GM12878 (cell line): ENCODE data around the gene SHC2. TPM values are rescaled to one million over a fixed set of nuclear protein-coding genes. Genes with fewer than 3 reads are reported as not detected.

Source experiments
- ATAC-seq: fragments of 200-7000 bp; cut with Tn5 transposase; 3 replicates; pipeline ENCODE4 v1.9.1; 2020; ENCODE audit warnings: mild to moderate bottlenecking, moderate library complexity
- BruUV-seq: library from RNA; stranded (reverse); fragments of 400-500 nt; replicated peaks from 2 replicates; lab custom pipeline; 2021; lab: Mats Ljungman, UMichigan
- CTCF ChIA-PET: fragments of 300-600 bp; sonication (Branson Sonifier 250); formaldehyde crosslinking; extraction: SDS; loops from one replicate; lab custom pipeline; 2021; ENCODE audit warnings: inconsistent platforms; lab: Yijun Ruan, JAX
- POLR2A ChIA-PET: fragments of 350-600 bp; formaldehyde crosslinking; extraction: SDS; loops from one replicate; lab custom pipeline; 2021; ENCODE audit warnings: inconsistent platforms; lab: Charles Lee
- RAD21 ChIA-PET: fragments of 300-600 bp; sonication (Branson Sonifier 250); formaldehyde crosslinking; loops from one replicate; lab custom pipeline; 2023; ENCODE audit warnings: antibody characterized with exemption; ENCODE audit not compliant: unreplicated experiment; lab: Charles Lee
- SMC1A ChIA-PET: fragments of 300-600 bp; sonication (Branson Sonifier 250); formaldehyde crosslinking; loops from one replicate; lab custom pipeline; 2023; ENCODE audit not compliant: unreplicated experiment, uncharacterized antibody; lab: Charles Lee
- DNase-seq: peaks from one replicate; pipeline ENCODE4 v3.0.0-alpha.2; 2011; ENCODE audit warnings: low read depth, low spot score
- FAIRE-seq: peaks from 3 replicates; lab custom pipeline; 2011; peaks lifted over from hg19 to GRCh38; lab: Jason Lieb, UNC
- H2AFZ ChIP-seq: 2 replicates; pipeline ENCODE4 v1.6.0; 2011; ENCODE audit warnings: low read depth, low read length, control low read depth; ENCODE audit not compliant: control insufficient read depth
- H3K27ac ChIP-seq: 2 replicates; pipeline ENCODE4 v1.5.1; 2011; ENCODE audit warnings: control low read depth; ENCODE audit not compliant: control insufficient read depth, insufficient read depth
- H3K27me3 ChIP-seq, 2 experiments: replicated peaks in 1 of 2; 2 replicates each; pipeline versions ENCODE4 v1.6.0 to v1.6.1; 2011; ENCODE audit warnings: low read length in 1 of 2; ENCODE audit not compliant: control insufficient read depth in 2 of 2, insufficient read depth in 2 of 2
- H3K36me3 ChIP-seq, 2 experiments: 2 replicates each; pipeline ENCODE4 v1.5.1; 2011; ENCODE audit warnings: low read length in 1 of 2; ENCODE audit not compliant: control insufficient read depth in 2 of 2, insufficient read depth in 2 of 2
- H3K4me1 ChIP-seq: 2 replicates; pipeline ENCODE4 v1.6.1; 2011; ENCODE audit warnings: mild to moderate bottlenecking, low read length, moderate library complexity, mixed read lengths; ENCODE audit not compliant: control insufficient read depth, insufficient read depth
- H3K4me2 ChIP-seq: 2 replicates; pipeline ENCODE4 v1.6.0; 2011; ENCODE audit warnings: control low read depth; ENCODE audit not compliant: control insufficient read depth, insufficient read depth
- H3K4me3 ChIP-seq: fragments of 200-600 bp; sonication (generic); 2 replicates; pipeline ENCODE4 v1.5.1; 2016
- H3K79me2 ChIP-seq: 2 replicates; pipeline ENCODE4 v1.6.0; 2011; ENCODE audit warnings: low read length; ENCODE audit not compliant: control insufficient read depth, insufficient read depth
- H3K9ac ChIP-seq: 2 replicates; pipeline ENCODE4 v1.8.0; 2011; ENCODE audit warnings: low read length, control low read depth, mixed read lengths; ENCODE audit not compliant: control insufficient read depth, insufficient read depth
- H3K9me3 ChIP-seq: replicated peaks from 3 replicates; pipeline ENCODE4 v1.5.1; 2011; ENCODE audit warnings: mild to moderate bottlenecking, low read length; ENCODE audit not compliant: control insufficient read depth, insufficient read depth
- H4K20me1 ChIP-seq: 2 replicates; pipeline ENCODE4 v1.6.0; 2011; ENCODE audit not compliant: control insufficient read depth, insufficient read depth
- BCL11A ChIP-seq: IDR thresholded peaks from 2 replicates; pipeline ENCODE4 v1.6.1; 2011; ENCODE audit warnings: low read depth, low read length
- CEBPB ChIP-seq, 2 experiments: fragments of 150-350 bp in 1 of 2; IDR thresholded peaks; 2 replicates each; pipeline ENCODE4 v1.6.1; 2012 to 2014; ENCODE audit warnings: low read depth in 2 of 2, low read length in 2 of 2, borderline replicate concordance in 1 of 2, inconsistent platforms in 1 of 2
- IKZF1 ChIP-seq: fragments of 450-650 bp; conservative IDR thresholded peaks from 2 replicates; pipeline ENCODE4 v1.6.1; 2017; ENCODE audit warnings: antibody characterized with exemption, mild to moderate bottlenecking
- JUNB ChIP-seq: IDR thresholded peaks from 2 replicates; pipeline ENCODE4 v1.6.1; 2016; ENCODE audit warnings: antibody characterized with exemption, mild to moderate bottlenecking
- NFXL1 ChIP-seq: fragments of 450-650 bp; IDR thresholded peaks from 2 replicates; pipeline ENCODE4 v1.6.1; 2017; ENCODE audit warnings: antibody characterized with exemption, mild to moderate bottlenecking, borderline replicate concordance
- NR2F1 ChIP-seq: fragments of 450-650 bp; conservative IDR thresholded peaks from 2 replicates; pipeline ENCODE4 v1.6.1; 2017; ENCODE audit warnings: mild to moderate bottlenecking
- RAD51 ChIP-seq: fragments of 450-650 bp; IDR thresholded peaks from 2 replicates; pipeline ENCODE4 v1.6.1; 2016; ENCODE audit warnings: moderate library complexity, mild to moderate bottlenecking, inconsistent platforms
- RFX5 ChIP-seq: IDR thresholded peaks from 2 replicates; pipeline ENCODE4 v1.6.1; 2011; ENCODE audit warnings: low read depth, low read length, improper control_type of control experiment
- TCF7 ChIP-seq: IDR thresholded peaks from 2 replicates; pipeline ENCODE4 v1.6.1; 2014; ENCODE audit warnings: antibody characterized with exemption, borderline replicate concordance
- WGBS: methylation state at CpG from one replicate; pipeline ENCODE4 v1.1.6; 2016; ENCODE audit warnings: low lambda C conversion rate; ENCODE audit not compliant: insufficient replicate concordance, insufficient coverage; ENCODE audit errors: missing lambda C conversion rate; 5-methylcytosine and 5-hydroxymethylcytosine counted together
- in situ Hi-C: fragments of 300-500 bp; cut with MboI; formaldehyde crosslinking; loops from 9 replicates; pipeline ENCODE4 v1.14.3; 2018; ENCODE audit warnings: mixed read lengths
- intact Hi-C: fragments of 100-400 bp; cut with micrococcal nuclease; formaldehyde crosslinking; loops from one replicate; pipeline ENCODE4 v1.14.2; 2022; ENCODE audit not compliant: unreplicated experiment
- polyA plus RNA-seq, 11 experiments: library from polyadenylated mRNA; depleted of rRNA in 4 of 11; unstranded in 6 of 11; stranded (reverse) in 5 of 11; fragments of >200 nt; fragmentation: Nextera tagmentation in 4 of 11; fragmentation: Illumina TruSeq in 1 of 11; extraction: Ambion mirVana in 4 of 11; extraction: Trizol in 1 of 11; gene quantifications; 1 replicate in 1 of 11; 2 replicates in 10 of 11; pipeline versions ENCODE4 v1.2.1 to v1.2.3, GENCODE V29; 2011 to 2016; ENCODE audit warnings: inconsistent platforms in 2 of 11, missing spikeins in 2 of 11, low read depth in 1 of 11
- total RNA-seq, 4 experiments: library from RNA; depleted of rRNA in 3 of 4; stranded (reverse); fragments of >200 nt in 3 of 4; fragmentation: Illumina TruSeq in 1 of 4; extraction: Trizol in 1 of 4; gene quantifications; 2 replicates each; pipeline versions ENCODE4 v1.2.1 to v1.2.3, GENCODE V29; 2013 to 2021

Gene SHC2
- total and polyA plus RNA-seq, 10 of the 15 experiments (the other 5 are each of a cell fraction or from before 2014, with no cell fraction given) = 0.08 TPM; not detected in 9

DNA sequence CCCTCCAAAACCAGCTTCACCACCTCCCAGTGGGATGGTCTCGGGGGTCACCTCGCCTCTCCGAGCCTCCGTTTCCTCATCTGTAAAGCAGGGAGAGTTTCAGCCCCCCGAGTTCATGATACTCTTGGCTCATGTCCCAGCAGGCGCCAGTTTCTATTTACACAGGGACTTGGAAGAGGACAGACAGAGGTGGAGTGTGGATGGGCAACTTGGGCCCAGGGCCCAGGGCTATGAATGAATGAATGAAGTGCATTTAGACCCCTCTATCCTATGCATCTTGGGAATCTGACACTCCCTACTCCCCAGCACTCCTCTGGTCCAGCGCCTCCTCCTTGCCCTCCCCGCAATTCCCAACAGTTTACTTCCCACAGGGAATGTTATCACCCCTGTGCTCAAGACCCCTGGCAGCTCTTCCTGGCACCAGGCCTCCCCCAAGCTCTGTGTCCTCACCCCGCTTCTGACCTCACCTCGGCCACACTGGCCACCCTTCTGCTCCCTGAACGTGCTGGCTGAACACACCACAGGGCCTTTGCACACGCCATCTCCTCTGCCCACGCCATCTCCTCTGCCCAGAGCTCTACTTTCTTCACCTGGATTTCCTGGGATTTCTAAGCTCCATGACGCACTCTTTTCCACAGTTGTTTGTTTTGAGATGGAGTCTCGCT, 46.9 kb downstream of the SHC2 start (continued):
- no peak for TF ChIP-seq NFXL1

DNA sequence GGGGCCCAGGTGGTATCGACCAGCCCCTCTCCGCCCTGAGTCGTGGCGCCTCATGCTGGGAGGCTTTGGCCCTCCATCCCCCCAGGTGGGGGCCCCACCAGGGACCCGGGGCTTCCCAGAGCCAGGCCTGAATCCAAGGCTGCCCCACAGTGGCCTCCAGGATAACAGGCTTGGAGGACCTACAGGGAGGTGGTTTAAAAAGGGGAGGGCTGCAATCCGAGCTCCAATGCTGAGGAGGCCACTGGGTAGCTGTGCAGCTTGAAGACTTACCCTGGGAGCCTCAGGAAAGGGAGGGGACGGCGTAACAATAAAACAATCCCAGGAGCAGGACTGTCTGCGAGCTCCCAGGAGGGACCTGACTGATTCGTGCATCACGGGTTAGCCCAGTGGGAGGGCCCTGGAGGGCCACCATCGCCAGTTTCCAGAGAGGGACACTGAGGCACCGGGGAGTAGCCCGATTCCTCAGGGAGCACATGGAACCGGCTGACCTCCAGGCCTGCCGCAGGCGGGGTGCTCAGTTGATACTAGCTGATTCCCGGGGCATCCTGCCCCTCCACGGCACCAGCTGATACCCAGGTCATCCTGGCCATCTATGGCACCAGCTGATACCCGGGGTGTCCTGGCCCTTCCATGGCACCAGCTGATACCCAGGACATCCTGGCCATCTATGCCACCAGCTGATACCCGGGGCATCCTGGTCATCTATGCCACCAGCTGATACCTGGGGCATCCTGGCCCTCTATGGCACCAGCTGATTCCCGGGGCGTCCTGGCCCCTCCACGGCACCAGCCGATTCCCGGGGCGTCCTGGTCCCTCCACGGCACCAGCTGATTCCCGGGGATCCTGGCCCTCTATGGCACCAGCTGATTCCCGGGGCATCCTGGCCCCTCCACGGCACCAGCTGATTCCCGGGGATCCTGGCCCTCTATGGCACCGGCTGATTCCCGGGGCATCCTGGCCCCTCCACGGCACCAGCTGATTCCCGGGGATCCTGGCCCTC, 48.2 kb downstream of the SHC2 start:
- ATAC-seq (no peak), DNase-seq (no peak), FAIRE-seq (no peak)
- no peak overlapping the region for H3K9ac ChIP-seq
- no peak overlapping the region for H3K27ac ChIP-seq
- no peaks in the 10 kb centered on the region for H3K9me3 ChIP-seq
- H3K36me3 ChIP-seq = no peaks in the 10 kb centered on the region
- ChIA-PET RAD21 (no interaction called here), POLR2A (no interaction called here), SMC1A (no interaction called here), CTCF (interaction anchor here (0.6 to 1.2 kb wide), 2 partner anchors 70 to 150 kb away, joined by 3 read pairs; no protein-coding TSS in a partner anchor)
- no peaks in the 10 kb centered on the region for H3K79me2 ChIP-seq
- WGBS = 46% methylated on average over 26 of the region's 36 CpGs
- in situ Hi-C loops = no loop called here
- H3K27me3 ChIP-seq = peaks cover 0 to 3% of the 10 kb centered on the region in 2 experiments; a peak in 1 of 4 replicates
- no peaks in the 10 kb centered on the region for H3K4me1 ChIP-seq
- H3K4me2 ChIP-seq = no peak overlapping the region
- no peak for TF ChIP-seq TCF7
- no peak for TF ChIP-seq RAD51
- TF ChIP-seq JUNB = no peak
- no peak for TF ChIP-seq BCL11A
- TF ChIP-seq IKZF1 = no peak
- no peak for TF ChIP-seq NR2F1
- TF ChIP-seq RFX5 = no peak
- TF ChIP-seq CEBPB (IDR thresholded peaks at IDR 0.05; ENCODE audit: borderline replicate concordance in 1 of 2, low read depth in 2 of 2, low read length in 2 of 2) = no peak
- H4K20me1 ChIP-seq = no peaks in the 10 kb centered on the region
- no peak overlapping the region for H3K4me3 ChIP-seq
- no peak overlapping the region for H2AFZ ChIP-seq
- BruUV-seq = no TSS peak
- intact Hi-C loops = no loop called here
